Hematopoietic multipotent progenitor cell treated with erythropoietin and hydrocortisone succinate and interleukin-3 and kit ligand, for 15 days (in vitro differentiated cells): ENCODE data around the gene NOD1.
"Not testable (repeated sequence)": the region's sequence is repeated elsewhere in the genome, so short reads cannot be mapped to it uniquely, and the experiment has no call there.

Source experiments
- DNase-seq: peaks from one replicate; pipeline ENCODE4 v3.0.0-alpha.2; 2015; ENCODE audit warnings: low spot score

Gene NOD1

GRCh38 chr7:30447466-30447865, 31.1 kb downstream of the NOD1 start:
- no peak for DNase-seq

GRCh38 chr7:30446266-30446665, 32.3 kb downstream of the NOD1 start:
- DNase-seq: no peak

GRCh38 chr7:30445770-30446169, 32.8 kb downstream of the NOD1 start:
- DNase-seq: no peak

GRCh38 chr7:30437823-30438574, 40.6 kb downstream of the NOD1 start:
- no peak for DNase-seq

GRCh38 chr7:30436518-30436917, 42.1 kb downstream of the NOD1 start:
- DNase-seq: no peak

- no peak for DNase-seq
Observed at GRCh38 chr7:30436046-30436445, 42.5 kb downstream of the NOD1 start.

GRCh38 chr7:30434140-30434799, 44.3 kb downstream of the NOD1 start:
- DNase-seq: no peak

GRCh38 chr7:30433506-30433905, 45.1 kb downstream of the NOD1 start:
- DNase-seq: no peak

- no peak for DNase-seq
Observed at GRCh38 chr7:30433082-30433481, 45.5 kb downstream of the NOD1 start.

GRCh38 chr7:30430777-30431176, 47.8 kb downstream of the NOD1 start:
- no peak for DNase-seq

GRCh38 chr7:30430276-30430675, 48.3 kb downstream of the NOD1 start:
- DNase-seq: no peak

- DNase-seq: no peak
Observed at GRCh38 chr7:30429156-30429530, 49.4 kb downstream of the NOD1 start.

- DNase-seq: no peak
Observed at GRCh38 chr7:30428246-30429155, 50.1 kb downstream of the NOD1 start.

GRCh38 chr7:30427296-30428070, 51.1 kb downstream of the NOD1 start:
- no peak for DNase-seq

- no peak for DNase-seq
Observed at GRCh38 chr7:30424506-30424905, 54.1 kb downstream of the NOD1 start.

- DNase-seq: no peak
Observed at GRCh38 chr7:30423788-30424505, 54.6 kb downstream of the NOD1 start.

GRCh38 chr7:30422922-30423321, 55.7 kb downstream of the NOD1 start:
- no peak for DNase-seq

GRCh38 chr7:30421647-30422196, 56.9 kb downstream of the NOD1 start:
- no peak for DNase-seq

- no peak for DNase-seq
Observed at GRCh38 chr7:30420662-30421061, 57.9 kb downstream of the NOD1 start.

- DNase-seq: not testable (repeated sequence)
Observed at GRCh38 chr7:30420080-30420479, 58.5 kb downstream of the NOD1 start.

GRCh38 chr7:30413864-30414263, 64.7 kb downstream of the NOD1 start:
- DNase-seq: no peak
